Astrocyte (in vitro differentiated cells and primary cell): ENCODE data around the gene METTL9. TPM values are rescaled to one million over a fixed set of nuclear protein-coding genes. Genes with fewer than 3 reads are reported as not detected.

Source experiments
- DNase-seq: peaks from one replicate; pipeline ENCODE4 v3.0.0-alpha.2; 2010; ENCODE audit warnings: low read depth
- FAIRE-seq: peaks from 2 replicates; lab custom pipeline; 2011; peaks lifted over from hg19 to GRCh38; lab: Jason Lieb, UNC
- H2AFZ ChIP-seq: 2 replicates; pipeline ENCODE4 v1.6.0; 2012; ENCODE audit warnings: low read depth, low read length, inconsistent platforms
- H3K27ac ChIP-seq: 2 replicates; pipeline ENCODE4 v1.5.1; 2011; ENCODE audit warnings: low read depth, low read length, inconsistent platforms
- H3K27me3 ChIP-seq: 2 replicates; pipeline ENCODE4 v1.6.0; 2011; ENCODE audit warnings: low read length, inconsistent platforms; ENCODE audit not compliant: insufficient read depth
- H3K36me3 ChIP-seq: 2 replicates; pipeline ENCODE4 v1.5.1; 2011; ENCODE audit warnings: low read length, inconsistent platforms; ENCODE audit not compliant: insufficient read depth
- H3K4me1 ChIP-seq: 2 replicates; pipeline ENCODE4 v1.5.1; 2011; ENCODE audit warnings: low read length, inconsistent platforms; ENCODE audit not compliant: insufficient read depth
- H3K4me2 ChIP-seq: 2 replicates; pipeline ENCODE4 v1.6.0; 2012; ENCODE audit warnings: low read length, inconsistent platforms
- H3K4me3 ChIP-seq: 2 replicates; pipeline ENCODE4 v1.5.1; 2011; ENCODE audit warnings: low read depth, mild to moderate bottlenecking, low read length, inconsistent platforms; ENCODE audit not compliant: insufficient read depth
- H3K79me2 ChIP-seq: 2 replicates; pipeline ENCODE4 v1.6.0; 2012; ENCODE audit warnings: mild to moderate bottlenecking, low read length, inconsistent platforms; ENCODE audit not compliant: insufficient read depth
- H3K9ac ChIP-seq: 2 replicates; pipeline ENCODE4 v1.6.0; 2012; ENCODE audit warnings: mild to moderate bottlenecking, low read length, inconsistent platforms
- H3K9me3 ChIP-seq: 2 replicates; pipeline ENCODE4 v1.5.1; 2012; ENCODE audit warnings: low read depth, mild to moderate bottlenecking, low read length, inconsistent platforms; ENCODE audit not compliant: insufficient read depth
- H4K20me1 ChIP-seq: 2 replicates; pipeline ENCODE4 v1.6.0; 2012; ENCODE audit warnings: low read length, inconsistent platforms; ENCODE audit not compliant: insufficient read depth
- H3K27ac Mint-ChIP-seq: one replicate; pipeline ENCODE4 v1.8.0; 2021; ENCODE audit warnings: mild to moderate bottlenecking, mixed read lengths; ENCODE audit not compliant: unreplicated experiment
- H3K27me3 Mint-ChIP-seq: one replicate; pipeline ENCODE4 v1.8.0; 2021; ENCODE audit warnings: low read depth, mixed read lengths; ENCODE audit not compliant: unreplicated experiment
- H3K36me3 Mint-ChIP-seq: one replicate; pipeline ENCODE4 v1.8.0; 2021; ENCODE audit warnings: low read depth, mixed read lengths; ENCODE audit not compliant: unreplicated experiment
- H3K4me1 Mint-ChIP-seq: one replicate; pipeline ENCODE4 v1.8.0; 2021; ENCODE audit warnings: low read depth, mixed read lengths; ENCODE audit not compliant: unreplicated experiment
- H3K4me3 Mint-ChIP-seq: one replicate; pipeline ENCODE4 v1.8.0; 2021; ENCODE audit warnings: mild to moderate bottlenecking, moderate library complexity, mixed read lengths; ENCODE audit not compliant: unreplicated experiment
- H3K9me3 Mint-ChIP-seq: one replicate; pipeline ENCODE4 v1.8.0; 2021; ENCODE audit warnings: mild to moderate bottlenecking, mixed read lengths; ENCODE audit not compliant: unreplicated experiment
- EZH2 ChIP-seq: IDR thresholded peaks from 2 replicates; pipeline ENCODE4 v1.6.1; 2012; ENCODE audit warnings: mild to moderate bottlenecking, low read length, inconsistent platforms; ENCODE audit not compliant: insufficient read depth
- total RNA-seq: library from RNA; stranded (reverse); gene quantifications from 2 replicates; pipeline ENCODE4 v1.2.1, GENCODE V29; 2021
- TF ChIP-seq, protein P1 (sequence below): IDR thresholded peaks from 2 replicates; pipeline ENCODE4 v1.5.1; 2011; ENCODE audit warnings: low read depth, mild to moderate bottlenecking, inconsistent platforms, low read length, moderate library complexity; ENCODE audit not compliant: insufficient read depth

METTL9 gene
- total RNA-seq, 1 donor from 2014 or later, result 88.1 TPM

DNA sequence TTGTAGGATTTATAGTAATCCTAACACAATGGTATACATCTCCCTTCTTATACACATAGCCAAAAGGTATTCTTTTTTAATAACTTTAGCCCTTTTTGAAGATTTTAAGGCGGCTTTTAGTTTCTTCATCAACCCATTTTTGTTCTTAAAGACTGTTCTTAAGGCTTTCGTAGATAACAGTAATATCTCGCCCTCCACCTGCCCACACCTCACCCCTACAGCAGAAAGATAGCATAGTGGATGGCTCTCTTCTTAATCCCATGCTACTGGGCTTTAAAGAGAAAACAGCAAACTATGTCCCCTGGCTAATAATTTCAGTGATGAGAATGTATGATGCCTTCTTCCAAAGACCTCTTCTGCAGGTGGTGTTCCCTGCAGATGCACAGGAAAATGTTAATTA, 44.4 kb downstream of the METTL9 start:
- peaks cover 36% of the 10 kb centered on the region for H3K79me2 ChIP-seq
- Mint-ChIP-seq H3K9me3 (no peaks in the 10 kb centered on the region), H3K4me3 (no peak overlapping the region), H3K27ac (no peak overlapping the region), H3K27me3 (no peaks in the 10 kb centered on the region), H3K36me3 (peaks cover 10% of the 10 kb centered on the region), H3K4me1 (peaks cover 13% of the 10 kb centered on the region)
- no peak overlapping the region for H3K4me3 ChIP-seq
- DNase-seq (no peak), FAIRE-seq (no peak)
- no peaks in the 10 kb centered on the region for H3K27me3 ChIP-seq
- no peak overlapping the region for H3K4me2 ChIP-seq
- no peak for TF ChIP-seq EZH2
- TF ChIP-seq, protein P1, sequence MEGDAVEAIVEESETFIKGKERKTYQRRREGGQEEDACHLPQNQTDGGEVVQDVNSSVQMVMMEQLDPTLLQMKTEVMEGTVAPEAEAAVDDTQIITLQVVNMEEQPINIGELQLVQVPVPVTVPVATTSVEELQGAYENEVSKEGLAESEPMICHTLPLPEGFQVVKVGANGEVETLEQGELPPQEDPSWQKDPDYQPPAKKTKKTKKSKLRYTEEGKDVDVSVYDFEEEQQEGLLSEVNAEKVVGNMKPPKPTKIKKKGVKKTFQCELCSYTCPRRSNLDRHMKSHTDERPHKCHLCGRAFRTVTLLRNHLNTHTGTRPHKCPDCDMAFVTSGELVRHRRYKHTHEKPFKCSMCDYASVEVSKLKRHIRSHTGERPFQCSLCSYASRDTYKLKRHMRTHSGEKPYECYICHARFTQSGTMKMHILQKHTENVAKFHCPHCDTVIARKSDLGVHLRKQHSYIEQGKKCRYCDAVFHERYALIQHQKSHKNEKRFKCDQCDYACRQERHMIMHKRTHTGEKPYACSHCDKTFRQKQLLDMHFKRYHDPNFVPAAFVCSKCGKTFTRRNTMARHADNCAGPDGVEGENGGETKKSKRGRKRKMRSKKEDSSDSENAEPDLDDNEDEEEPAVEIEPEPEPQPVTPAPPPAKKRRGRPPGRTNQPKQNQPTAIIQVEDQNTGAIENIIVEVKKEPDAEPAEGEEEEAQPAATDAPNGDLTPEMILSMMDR, result no peak
- no peak overlapping the region for H3K9ac ChIP-seq
- no peaks in the 10 kb centered on the region for H3K9me3 ChIP-seq
- H2AFZ ChIP-seq, result no peak overlapping the region
- no peak overlapping the region for H3K27ac ChIP-seq
- H3K4me1 ChIP-seq, result peaks cover under 1% of the 10 kb centered on the region
- H3K36me3 ChIP-seq, result peaks cover 4% of the 10 kb centered on the region
- H4K20me1 ChIP-seq, result peaks cover 20% of the 10 kb centered on the region

DNA sequence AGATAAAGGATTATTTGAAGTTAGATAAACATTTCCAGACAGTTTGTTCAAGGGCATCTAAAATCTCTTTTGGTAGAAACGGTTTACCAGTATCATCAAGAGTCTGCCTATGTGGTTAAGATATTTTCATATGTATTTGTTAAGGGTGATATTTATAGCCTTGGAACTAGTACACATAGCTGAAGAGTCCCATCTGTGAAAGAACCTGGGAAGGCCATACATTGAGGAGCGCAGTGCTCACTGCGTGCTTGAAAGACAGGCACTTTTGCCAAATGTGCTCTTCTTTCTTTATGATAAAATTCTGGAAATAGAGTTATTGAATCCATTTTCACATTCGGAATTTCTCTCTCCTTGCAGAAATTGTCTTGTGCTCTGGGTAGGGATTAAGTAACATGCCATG, 45.3 kb downstream of the METTL9 start:
- H3K36me3 Mint-ChIP-seq, result peaks cover 10% of the 10 kb centered on the region
- Histone ChIP-seq H3K4me1 (no peaks in the 10 kb centered on the region), H4K20me1 (peaks cover 27% of the 10 kb centered on the region), H3K27ac (no peak overlapping the region), H3K9ac (no peak overlapping the region), H3K27me3 (no peaks in the 10 kb centered on the region), H3K79me2 (peaks cover 38% of the 10 kb centered on the region), H3K4me2 (no peak overlapping the region), H3K36me3 (peaks cover 4% of the 10 kb centered on the region), H3K9me3 (no peaks in the 10 kb centered on the region), H2AFZ (no peak overlapping the region), H3K4me3 (no peak overlapping the region)
- no peaks in the 10 kb centered on the region for H3K27me3 Mint-ChIP-seq
- TF ChIP-seq, protein P1, result no peak
- TF ChIP-seq EZH2, result no peak
- DNase-seq, result no peak
- H3K9me3 Mint-ChIP-seq, result no peaks in the 10 kb centered on the region
- H3K4me1 Mint-ChIP-seq, result peaks cover 13% of the 10 kb centered on the region
- no peak overlapping the region for H3K4me3 Mint-ChIP-seq
- no peak overlapping the region for H3K27ac Mint-ChIP-seq
- FAIRE-seq, result no peak

DNA sequence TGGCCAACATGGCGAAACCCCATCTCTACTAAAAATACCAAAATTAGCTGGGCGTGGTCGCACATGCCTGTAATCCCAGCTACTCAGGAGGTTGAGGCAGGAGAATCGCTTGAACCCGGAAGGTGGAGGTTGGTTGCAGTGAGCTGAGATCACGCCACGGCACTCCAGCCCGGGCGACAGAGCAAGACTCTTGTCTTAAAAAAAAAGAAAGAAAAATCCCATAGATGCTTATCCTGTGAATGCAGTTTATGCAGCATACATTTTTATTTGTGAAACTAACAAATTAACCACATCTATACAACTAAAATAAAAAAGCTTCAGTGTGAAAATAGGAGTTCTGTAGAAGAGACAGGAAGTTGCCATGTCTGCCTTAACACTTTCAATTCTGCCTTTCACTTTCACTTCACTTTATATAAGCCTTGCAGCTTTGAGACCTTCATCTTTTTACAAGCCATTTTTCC, 45.9 kb downstream of the METTL9 start:
- Mint-ChIP-seq H3K4me1 (peaks cover 13% of the 10 kb centered on the region), H3K27ac (peak overlapping the region; percentile 55), H3K9me3 (no peaks in the 10 kb centered on the region), H3K27me3 (no peaks in the 10 kb centered on the region), H3K4me3 (peak overlapping the region; percentile 62), H3K36me3 (peaks cover 10% of the 10 kb centered on the region)
- TF ChIP-seq, protein P1, result no peak
- TF ChIP-seq EZH2, result no peak
- Histone ChIP-seq H3K27me3 (no peaks in the 10 kb centered on the region), H3K4me1 (no peaks in the 10 kb centered on the region), H3K9me3 (no peaks in the 10 kb centered on the region), H3K79me2 (peaks cover 38% of the 10 kb centered on the region), H3K36me3 (peaks cover 4% of the 10 kb centered on the region), H3K9ac (peak overlapping the region; percentile 22), H3K4me3 (no peak overlapping the region), H4K20me1 (peaks cover 31% of the 10 kb centered on the region), H3K4me2 (peak overlapping the region; percentile 50), H3K27ac (no peak overlapping the region), H2AFZ (no peak overlapping the region)
- no peak for DNase-seq
- FAIRE-seq, result no peak
